Stimulated activated CD4-positive, alpha-beta T cell treated with anti-CD3 and anti-CD28 coated beads, Interleukin-1b, Interleukin-23, amount 100 ng/mL, for 1 hour (primary cell): ENCODE data around the gene EVPL.
"Not testable (repeated sequence)": the region's sequence is repeated elsewhere in the genome, so short reads cannot be mapped to it uniquely, and the experiment has no call there.

ENCODE experiments used
- DNase-seq, 2 donors: peaks; one replicate each; pipeline ENCODE4 v3.0.0-alpha.2; 2020; ENCODE audit warnings: low read depth in 2 of 2

Gene EVPL

DNA sequence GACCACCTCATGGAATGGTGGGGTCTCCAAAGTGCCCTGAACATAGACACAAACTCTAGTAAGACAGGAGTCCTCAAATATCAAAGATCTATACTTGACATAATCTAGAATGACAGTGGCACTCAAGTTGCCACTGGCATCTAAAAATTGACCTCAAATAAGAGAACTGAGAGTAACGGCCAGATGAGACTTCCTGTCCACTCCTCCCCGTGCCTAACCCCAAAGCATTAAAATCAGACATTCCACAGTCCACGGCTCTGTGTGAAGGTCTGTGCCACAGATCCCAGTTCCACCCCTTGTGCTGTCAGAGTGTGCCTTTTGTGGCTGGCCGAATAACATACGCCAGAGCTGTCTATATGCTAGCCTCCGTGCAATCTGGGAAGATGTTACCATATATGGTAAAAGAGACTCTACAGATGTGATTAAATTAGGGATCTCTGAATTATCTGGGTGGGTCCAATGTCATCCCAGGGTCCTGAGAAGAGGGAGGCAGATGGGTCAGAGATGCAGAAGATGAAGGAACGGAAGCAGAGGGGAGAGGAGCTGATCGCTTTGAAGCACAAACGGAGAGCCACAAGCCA lies 21.0 kb upstream of the EVPL start:
- DNase-seq: no peak

DNA sequence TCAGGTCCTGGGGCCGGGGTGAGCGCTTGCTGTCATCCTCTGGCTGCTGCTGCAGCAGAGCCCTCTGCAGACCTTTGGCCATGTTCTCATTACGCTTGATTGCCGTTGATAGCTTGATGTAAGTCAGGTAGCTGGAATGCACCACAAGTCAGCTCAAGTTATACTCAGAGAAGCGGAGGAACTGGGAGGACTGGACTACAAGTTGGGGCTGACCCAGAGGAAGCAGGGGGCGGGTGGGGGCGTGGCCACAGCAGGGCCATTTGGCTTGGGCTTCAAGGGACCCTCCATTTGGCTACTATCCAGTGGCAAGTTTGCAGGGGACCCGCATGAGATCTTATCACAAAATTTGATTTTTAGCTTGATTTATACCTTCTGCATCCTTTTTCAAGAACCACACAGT lies 19.0 kb upstream of the EVPL start:
- DNase-seq: no peak

DNA sequence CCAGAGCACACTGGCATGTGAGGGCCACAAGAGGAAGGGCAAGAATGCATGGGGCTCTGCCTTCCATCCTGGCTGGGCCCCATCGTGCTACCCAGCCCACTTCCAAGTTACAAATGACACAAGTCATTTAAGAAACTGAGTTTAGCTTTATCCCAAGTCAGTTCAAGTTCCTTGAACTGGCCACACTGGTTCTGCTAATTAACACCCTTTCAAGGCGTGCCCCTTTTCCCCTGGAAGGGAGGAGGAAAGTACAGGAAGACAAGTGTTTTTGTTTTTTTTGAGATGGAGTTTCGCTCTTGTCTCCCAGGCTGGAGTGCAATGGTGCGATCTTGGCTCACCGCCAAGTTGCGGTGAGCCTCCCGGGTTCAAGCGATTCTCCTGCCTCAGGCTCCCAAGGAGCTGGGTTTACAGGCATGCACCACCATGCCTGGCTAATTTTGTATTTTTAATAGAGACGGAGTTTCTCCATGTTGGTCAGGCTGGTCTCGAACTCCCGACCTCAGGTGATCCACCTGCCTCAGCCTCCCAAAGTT lies 17.4 kb upstream of the EVPL start:
- not testable (repeated sequence) for DNase-seq

DNA sequence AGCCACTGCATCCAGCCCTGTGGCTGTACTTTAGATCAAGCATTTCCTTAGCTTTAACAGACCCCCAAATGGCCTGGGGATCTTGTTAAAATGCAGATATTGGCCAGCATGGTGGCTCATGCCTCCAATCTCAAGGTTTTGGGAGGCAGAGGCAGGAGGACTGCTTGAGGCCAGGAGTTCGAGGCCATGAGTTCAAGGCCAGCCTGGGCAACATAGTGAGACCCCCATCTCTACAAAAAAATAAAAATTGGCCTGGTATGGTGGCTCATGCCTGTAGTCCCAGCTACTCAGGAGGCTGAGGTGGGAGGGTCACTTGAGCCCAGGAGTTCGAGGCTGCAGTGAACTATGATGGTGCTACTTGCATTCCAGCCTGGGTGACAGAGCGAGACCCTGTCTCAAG lies 15.8 kb upstream of the EVPL start:
- DNase-seq: not testable (repeated sequence)

DNA sequence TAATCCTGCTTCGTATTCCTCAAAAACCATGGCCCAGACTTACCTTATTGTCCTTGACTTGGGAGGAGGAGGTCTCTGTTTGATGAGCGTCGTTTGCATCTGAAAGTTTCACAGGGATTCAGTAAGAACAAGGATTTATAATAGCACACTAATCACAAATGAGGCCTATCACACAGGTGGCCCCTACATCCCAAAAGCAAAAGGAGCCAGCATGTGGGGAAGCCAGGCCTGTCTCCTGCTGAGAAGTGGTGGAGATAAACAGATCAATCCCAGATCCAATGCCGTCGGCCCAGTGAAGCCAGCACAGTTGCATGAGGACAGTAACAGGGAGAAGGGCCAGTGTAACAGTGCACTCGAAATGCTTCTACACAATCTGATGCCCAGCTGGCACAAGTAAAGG lies 13.3 kb upstream of the EVPL start:
- DNase-seq: no peak

DNA sequence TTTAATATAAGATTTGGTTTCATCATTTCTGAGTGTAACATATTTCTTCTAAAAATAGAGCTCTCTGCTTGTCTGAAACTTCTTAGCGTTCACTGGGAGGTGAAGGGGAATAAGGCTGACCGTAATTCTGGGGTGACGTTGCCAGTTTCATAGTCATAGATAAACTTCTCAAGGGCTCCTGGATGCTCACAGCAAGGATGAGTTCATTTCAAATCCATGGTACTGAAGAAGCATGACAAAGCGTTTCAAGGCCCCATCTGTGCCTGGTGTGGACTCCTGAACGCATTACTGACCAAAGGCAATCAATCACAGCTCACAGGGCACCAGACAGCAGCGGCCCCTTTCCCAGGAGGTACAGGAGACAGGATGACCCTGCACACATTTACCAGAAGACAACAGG lies 12.0 kb upstream of the EVPL start:
- DNase-seq: no peak

DNA sequence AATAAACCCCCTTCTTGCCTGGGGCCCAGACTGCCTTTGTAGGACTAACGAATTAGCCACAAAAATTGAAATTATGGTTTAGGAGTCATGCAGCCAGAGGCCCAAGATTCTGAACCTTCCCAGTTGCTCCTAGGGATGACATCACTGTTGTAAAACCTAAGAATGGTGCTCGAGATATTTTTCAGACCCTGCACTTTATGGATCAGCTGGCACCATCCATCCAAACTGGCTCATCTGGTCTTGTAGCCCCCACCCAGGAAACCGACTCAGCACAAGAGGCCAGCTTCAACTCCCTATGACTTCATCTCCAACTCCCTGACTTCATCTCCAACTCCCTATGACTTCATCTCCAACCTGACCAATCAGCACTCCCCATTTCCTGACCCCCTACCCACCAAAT lies 10.9 kb upstream of the EVPL start:
- DNase-seq: no peak

DNA sequence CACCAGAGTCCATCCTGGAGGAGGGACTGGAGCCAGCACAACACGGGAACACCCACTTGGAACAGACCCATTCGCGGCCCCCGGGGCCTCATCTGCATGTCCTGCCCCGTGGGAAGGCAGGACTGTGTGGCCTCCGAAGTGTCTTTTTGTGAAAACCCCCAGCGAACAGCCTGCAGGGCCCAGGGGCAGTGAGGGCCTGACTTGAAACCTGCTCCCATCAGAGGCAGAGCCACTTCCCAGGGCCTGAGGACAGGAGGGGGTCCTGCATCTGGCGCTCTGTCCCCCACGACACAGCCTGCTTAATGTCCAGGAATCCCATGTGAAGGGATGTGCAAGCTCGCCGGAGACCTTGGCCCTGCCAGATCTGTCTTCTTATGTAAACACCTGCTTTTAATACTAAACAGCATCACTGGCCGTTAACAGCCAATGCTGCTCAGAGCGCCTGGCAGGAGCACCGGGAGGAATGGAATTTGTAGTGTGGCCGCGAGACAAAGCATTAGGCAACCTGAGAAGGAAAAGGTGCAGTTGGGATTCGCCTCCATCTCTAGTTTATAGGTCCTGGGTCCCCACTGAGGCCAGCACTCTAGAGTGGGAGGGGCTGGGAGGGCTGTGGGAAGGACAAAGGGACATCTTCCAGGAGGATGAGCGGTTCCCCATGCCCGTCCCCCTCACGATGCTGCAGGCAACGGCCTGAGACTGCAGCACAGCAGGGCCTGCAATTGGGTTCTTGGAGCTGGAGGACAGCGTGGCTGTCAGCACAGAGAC lies 9.6 kb upstream of the EVPL start:
- no peak for DNase-seq

DNA sequence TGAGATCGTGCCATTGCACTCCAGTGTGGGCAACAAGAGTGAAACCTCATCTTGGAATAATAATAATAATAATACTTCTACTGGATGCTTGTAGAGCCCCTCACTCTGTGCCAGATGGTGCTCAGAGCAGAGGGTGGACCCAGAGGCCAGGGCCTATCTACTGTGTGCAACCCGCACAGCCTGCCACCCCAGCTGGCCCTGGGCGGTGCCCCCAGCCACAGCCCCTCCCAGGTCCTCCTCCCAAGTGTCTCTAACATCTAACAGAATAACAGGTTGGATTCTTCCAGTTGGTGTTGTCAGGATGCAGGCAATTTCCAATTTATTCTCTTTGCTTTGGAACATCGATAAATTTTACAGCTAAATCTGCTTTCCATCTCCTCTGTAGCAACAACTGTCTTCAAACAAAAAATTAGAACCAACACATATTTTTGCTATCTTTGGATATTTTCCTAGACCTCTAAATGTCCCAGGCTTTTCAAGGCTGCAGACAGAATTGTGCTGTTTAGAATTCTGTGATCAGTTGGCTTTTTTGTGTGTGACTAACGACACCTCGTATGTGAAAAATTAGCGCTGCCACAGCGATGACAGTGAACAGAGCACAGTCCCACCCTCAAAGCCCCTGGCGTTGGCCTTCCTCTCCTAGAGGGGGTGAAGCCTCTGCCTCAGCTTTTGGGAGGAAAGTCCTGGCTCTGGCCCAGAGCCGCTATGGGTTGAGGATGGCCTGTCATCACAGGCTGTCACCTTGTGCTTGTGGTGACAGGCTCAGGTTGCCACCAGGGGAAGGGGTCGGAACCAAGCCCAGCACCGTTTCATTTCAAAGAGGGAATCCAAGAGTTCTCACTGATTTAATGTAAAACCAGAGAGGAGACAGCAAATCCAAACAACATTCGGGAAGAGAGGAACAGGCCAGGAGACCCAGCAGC lies 7.6 kb upstream of the EVPL start:
- no peak for DNase-seq

DNA sequence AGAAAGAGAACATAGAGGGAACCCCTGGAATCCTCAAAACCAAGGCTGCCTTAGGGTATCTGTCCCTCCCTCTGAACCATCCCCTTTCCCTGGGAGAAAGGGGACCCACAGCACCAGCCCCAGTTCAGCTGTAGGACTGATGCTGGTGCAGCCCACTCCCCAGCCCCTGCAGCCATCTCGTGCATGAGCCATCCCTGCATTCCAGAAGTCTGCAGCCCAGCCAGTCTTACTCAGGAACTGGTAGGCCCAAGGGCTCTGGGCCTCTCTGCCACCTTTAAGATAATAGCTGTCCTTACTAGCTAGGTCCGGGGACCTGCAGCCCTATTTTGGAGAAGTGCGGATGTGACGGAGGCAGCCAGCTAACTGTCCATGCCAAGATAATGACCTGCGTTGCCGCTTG lies 6.0 kb upstream of the EVPL start:
- no peak for DNase-seq

DNA sequence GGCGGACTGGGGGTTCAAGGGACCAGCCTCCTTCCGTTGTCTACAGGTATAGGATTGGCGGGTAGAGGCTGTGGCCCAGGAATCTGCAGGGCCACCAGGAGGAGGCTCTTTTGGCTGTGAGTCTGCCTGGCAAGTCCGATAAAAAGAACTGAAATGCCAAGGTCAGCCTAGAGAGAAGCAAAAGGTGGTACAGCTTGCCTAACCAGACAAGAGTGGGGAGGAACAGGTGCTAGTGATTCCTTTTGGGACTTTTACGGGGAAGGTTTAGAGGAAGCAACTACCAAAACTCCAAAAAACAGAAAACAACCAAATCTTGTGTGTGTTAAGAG lies 5.6 kb upstream of the EVPL start:
- DNase-seq: no peak

DNA sequence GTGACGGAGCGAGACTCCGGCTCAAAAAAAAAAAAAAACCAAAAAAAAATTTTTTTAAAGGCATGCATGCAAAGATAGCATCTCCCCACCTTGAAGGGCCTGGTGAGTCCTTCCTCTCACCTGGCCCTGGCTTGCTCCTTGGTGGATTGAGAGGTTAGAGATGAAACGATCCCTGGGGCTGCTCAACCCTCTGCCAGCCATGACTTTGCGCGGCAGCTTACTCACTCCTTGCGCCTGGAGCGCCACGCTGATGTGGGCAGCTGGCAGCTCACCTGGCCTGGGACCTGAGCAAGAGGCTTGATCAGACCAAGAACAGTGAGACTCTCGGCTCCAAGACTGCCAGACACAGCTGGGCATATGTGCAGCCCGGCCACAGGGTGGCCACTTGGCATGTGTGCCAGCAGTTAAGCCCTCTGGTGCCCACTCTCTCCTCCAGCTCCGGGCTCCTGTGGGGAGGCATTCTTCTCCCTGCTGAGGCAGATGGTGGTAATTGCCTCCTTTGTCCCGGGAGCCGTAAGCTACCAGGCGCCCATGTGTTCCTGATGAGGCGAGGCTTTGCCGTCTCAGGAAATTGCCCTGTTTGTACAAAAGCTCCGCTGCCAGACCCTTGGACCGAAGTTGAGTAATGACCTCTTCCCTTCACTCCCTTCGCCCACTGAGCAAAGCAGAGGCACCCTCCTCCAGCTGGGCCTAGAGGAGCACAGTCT lies 5.1 kb upstream of the EVPL start:
- DNase-seq: no peak

DNA sequence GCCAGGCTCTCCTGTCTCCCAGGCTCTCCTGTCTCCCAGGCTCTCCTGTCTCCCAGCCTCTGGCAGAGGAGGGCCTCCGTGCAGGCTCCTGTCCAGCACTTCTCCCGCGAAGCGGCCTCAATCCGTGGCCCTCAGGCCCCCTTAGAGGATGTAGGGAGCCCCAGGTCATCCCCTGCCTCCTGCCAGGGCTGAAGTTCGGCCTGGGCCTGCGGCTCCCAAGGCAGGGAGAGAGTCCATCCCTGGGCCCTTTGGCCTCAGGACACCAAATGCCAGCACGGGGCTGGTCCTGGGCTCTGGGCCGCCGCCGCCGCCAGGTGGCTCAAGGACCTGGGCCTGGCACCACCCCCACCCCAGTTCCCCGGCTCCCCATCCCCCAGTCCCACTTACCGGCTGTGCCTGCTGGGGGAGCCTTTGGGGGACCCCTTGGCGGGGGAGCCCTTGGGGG lies 370 bp downstream of the EVPL start:
- DNase-seq: no peak

DNA sequence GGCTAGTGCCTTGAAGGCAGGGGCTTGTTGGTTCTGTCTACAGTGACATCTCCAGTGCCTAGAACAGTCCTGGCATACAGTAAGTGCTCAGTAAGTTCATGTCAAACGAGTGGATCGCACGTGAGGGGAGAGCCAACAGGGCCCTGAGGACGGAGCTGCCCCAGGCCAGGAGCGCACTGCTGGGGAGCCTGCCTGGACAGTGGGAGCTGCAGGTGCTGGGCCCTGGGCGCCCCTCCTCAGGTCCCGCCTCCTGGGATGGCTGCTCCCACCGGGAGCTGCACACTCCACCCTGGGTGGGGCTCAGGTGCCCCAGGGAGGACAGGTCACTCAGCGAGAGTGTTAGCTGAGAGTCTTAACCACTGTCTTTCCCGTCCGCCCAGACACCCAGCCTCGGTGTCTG lies 1.8 kb downstream of the EVPL start:
- DNase-seq: no peak

DNA sequence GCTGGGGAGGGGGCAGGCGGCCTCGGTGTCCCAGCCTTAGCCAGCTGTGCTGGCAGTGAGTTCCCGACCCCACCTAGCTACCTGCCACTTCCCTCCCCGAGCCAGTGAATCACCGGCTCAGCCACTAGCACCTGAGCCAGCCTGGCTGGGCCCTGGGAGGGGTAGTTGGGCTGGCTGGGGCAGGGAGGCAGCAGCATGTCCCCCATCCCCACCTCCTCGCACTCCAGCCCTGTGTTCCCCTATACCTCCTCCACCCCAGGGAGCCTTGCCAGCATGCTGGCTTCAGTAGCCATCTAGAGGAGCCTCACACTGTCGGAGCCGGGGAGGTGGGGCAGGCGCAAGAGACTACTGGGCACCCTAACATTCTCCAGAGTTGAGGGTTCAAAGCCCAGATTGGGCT lies 2.8 kb downstream of the EVPL start:
- no peak for DNase-seq

DNA sequence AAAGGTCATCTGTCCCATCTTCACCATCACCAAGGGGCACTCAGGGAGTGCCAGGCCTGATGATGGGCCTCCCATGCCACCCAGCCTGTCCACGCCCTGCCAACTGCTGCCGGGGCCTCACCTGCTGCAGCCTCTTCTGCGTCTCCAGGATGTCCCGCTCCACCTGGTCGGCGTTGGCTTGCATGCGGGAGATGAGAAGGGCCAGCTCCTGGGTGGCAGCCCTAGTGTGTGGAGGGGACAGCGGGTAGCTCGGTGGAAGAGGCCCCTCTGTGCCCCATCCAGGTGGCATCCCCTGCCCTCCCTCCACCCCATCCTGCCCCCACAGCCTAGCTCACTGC lies 3.2 kb downstream of the EVPL start:
- no peak for DNase-seq

DNA sequence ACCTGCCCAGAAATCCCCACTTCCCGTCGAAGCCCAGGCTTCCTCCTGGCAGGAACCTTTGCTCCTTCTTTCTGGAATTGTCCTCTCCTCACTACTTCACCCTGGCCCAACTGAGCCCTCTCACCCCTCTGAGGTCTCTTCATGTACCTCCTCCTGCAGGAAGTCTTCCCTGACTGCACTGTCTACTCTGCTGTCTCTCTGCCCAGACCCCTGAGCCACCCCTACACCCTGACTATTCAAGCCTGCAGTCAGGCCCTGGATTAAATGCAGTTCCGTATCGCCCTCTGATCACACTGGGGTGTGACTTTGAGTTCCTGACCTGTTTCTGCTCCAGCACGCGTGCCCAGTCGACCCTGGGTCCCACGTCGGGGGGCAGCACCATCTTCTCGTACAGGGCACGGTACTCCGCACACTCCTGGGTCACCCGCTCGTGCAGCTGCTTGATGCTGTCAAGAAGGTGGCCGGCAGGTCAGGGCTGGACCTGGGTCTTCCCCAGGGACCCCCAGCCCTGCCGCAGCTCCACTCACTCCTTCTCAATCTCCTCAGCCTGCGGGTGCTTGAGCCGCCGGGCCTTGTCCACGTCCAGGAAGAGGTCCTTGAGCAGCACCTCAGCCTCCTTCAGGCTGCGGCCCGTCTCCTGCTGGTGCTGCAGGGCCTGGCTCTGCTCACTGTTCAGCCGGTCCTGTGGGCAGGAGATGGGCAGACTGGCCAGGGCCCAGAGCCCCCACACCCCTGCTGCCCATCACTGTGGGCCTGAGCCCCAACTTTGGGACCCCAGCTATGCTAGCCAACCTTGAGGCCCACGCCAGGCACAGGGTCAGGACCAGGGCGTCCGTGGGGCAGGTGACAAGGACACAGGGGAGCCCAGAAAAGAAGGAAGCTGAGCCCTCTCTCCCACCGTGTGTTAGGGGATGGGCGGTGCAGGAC lies 3.9 kb downstream of the EVPL start:
- no peak for DNase-seq

DNA sequence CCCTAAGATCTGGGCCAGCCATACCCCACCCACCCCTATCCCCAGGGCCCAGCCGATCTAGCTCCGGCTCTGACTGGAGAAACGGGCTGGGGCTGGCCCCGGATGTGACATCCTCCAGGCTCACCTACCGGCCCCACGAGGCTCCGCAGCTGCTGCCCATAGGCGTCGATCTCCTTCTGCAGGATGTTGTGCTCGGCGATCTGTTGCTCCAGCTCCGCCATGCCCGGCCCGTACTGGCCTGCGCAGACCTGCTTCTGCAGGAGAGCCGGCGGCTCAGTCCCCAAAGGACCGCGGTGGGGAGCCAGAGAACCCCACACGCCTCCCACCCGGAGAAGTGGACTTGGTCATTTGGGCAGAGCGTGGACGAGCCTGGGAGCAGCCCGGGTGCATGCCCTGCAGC lies 4.8 kb downstream of the EVPL start:
- DNase-seq: no peak

DNA sequence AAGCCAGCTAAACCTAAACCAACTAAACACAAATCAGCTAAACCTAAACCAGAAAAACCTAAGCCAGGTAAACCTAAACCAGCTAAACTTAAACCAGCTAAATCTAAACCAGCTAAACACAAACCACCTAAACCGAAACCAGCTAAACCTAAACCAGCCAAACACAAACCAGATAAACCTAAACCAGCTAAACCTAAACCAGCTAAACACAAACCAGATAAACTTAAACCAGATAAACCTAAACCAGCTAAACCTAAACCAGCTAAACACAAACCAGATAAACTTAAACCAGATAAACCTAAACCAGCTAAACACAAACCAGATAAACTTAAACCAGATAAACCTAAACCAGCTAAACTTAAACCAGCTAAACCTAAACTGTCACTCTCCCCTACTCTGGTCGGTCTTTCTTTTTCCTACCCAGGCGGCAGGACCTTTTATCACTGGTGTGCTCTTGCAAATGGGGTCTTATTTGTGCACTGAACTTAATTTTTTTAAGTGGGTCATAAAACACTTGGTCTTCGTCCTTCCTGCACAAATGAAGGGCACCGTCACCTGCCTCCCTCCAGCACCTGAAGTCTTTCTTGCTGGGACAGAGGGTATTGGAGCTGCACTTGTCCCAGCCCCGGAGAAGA lies 7.2 kb downstream of the EVPL start:
- no peak for DNase-seq

DNA sequence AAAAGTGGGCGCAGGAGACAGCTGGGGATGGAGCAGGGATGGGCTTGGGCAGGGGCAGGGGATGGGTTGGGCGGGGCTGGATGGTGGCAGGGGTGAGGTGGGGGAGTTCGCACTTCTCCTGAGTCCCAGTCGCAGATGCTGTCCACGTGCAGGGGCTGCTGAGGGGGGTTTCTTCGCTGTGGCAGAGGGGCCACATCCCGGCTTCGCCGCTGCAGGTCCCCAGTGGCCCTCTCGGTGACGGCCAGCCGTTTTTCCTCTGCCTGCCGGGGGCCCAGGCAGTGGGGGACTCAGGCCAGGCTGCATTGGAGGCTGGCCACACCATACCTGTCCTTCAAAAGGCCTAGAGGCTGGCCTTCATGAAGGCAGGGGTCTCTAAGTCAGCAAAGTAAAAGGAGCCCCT lies 8.3 kb downstream of the EVPL start:
- no peak for DNase-seq

DNA sequence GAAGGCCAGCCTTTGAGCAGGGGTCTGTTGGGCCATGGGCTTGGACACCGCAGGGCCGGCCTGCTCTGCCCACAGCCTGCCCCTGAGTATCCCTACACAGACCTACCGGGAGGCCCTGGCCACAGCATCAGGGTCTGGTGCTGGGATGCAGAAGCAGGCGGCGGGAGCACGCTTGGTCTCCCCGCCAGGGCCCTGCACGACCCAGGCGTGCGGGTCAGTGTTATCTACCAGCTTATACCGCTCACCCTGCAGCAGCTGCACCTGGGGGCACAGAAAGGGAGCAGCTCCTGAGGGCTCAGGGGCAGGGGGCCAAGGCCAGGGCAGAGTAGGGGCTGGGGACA lies 8.8 kb downstream of the EVPL start:
- DNase-seq: no peak
